ENCODE results near the gene LGI4.
"Not testable (repeated sequence)": the region's sequence is repeated elsewhere in the genome, so short reads cannot be mapped to it uniquely, and the experiment has no call there.

LGI4 gene

GRCh38 chr19:35105411-35106290 lies 29.2 kb downstream of the LGI4 start:
- DNase-seq (ENCODE audit: low read depth), result no peak

DNA sequence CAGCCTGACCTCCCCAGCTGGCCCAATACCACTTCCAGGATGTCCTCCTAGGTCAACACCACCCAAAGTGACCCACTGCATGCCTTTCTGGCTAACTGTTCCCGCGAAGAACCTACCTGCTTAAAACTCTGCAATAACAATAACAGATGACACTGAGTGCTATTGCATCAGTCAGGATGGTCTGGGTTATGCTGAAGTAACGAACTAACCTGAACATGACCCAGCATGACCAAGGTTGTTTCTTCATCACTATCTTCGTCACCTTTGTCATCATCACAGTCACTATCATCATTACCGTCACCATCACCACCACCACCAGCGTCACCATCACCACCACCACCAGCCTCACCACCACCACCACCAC lies 29.8 kb downstream of the LGI4 start:
- DNase-seq (ENCODE audit: low read depth), result no peak

DNA sequence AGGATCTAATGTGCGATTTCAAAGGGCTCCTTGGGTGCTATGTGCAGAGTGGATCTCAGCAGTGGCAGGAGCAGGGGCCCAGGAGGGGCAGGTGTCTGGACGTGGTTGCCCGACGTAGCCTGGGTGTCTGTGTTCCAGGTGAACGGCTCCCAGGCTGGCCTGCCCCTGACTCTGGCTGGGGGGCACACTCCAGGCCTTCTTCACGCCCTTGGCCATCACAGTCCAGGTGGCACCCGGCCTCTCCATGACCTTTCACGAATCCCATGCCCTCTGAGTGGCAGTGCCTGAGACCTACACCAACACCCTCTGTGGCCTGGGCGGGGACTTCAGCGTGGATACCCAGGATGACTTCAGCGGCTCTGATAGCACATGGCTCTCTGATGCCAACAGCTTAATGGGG lies 30.5 kb downstream of the LGI4 start:
- no peak for DNase-seq (ENCODE audit: low read depth)

DNA sequence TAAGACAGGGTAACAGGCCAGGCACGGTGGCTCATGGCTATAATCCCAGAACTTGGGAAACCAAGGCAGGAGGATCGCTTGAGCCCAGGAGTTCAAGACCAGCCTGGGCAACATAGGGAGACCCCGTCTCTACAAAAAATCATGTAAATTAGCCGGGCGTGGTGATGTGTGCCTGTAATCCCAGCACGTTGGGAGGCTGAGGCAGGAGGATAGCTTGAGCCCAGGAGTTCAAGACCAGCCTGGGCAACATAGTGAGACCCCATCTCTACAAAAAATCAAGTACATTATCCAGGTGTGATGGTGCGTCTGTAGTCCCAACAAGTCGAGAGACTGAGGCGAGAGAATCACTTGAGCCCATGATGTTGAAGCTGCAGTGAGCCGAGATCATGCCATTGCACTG lies 31.2 kb downstream of the LGI4 start:
- not testable (repeated sequence) for DNase-seq (ENCODE audit: low read depth)

- DNase-seq (ENCODE audit: low read depth), result not testable (repeated sequence)
Measured at GRCh38 chr19:35101949-35102348, 32.9 kb downstream of the LGI4 start.

DNA sequence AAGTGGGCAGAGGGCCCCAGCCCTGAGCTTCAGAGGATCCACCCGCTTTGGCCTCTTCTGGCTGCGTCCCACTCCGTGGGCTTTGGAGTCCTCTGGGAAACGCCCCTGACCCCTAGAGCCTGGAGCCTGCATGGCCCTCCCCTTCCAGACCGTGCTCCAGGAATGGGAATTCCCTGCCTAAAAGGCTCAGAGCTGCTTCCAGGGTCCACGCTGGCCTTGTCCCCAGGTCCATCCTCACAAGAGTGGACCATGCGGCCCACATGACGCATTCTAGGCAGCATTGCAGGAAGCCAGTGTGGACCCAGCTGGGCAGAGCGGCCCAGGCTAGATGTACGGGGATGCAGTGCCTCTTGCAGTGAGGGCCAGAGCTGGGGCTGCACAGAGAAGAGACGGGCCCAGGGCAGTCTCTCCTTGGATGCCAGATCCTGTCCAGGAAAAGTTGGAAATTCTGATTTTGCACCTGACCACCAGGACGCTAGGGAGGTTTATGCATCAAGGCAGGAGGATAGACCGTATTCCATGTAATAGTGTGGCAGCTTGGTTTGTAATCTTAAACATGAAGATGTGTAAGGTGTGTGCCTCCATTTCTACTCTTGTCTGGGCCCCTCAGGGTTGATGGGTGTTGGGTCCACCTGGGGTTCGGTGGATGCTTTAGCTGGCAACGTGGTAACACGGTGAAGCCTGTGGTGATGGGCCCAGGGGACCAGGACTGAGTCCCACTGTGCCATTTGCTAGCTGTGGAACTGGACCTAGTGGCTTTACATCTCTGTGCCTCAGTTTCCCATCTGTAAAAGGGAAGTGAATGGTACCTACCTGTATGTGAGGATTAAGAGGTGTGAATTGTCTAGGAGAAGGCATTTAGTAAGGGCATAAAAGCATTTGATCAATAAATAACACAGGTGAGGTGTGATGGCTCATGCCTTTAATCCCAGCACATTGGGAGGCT lies 34.0 kb downstream of the LGI4 start:
- no peak for DNase-seq (ENCODE audit: low read depth)

DNA sequence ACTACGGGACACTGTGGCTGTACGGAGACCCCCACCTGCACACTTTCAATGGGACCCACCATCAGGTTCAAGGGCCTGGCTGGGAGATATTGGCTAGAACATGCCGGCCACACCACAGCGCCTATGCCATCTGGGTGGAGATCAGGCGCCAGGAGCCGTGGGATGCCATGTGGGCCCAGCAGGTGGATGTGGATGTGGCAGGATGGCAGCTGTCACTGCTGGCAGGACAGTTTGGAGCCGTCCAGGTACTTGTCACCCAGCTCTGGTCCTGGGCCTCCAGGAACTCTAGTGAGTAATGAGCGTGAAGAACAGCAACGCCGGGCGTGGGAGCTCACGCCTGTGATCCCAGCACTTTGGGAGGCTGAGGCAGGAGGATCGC lies 35.0 kb downstream of the LGI4 start:
- no peak for DNase-seq (ENCODE audit: low read depth)

DNA sequence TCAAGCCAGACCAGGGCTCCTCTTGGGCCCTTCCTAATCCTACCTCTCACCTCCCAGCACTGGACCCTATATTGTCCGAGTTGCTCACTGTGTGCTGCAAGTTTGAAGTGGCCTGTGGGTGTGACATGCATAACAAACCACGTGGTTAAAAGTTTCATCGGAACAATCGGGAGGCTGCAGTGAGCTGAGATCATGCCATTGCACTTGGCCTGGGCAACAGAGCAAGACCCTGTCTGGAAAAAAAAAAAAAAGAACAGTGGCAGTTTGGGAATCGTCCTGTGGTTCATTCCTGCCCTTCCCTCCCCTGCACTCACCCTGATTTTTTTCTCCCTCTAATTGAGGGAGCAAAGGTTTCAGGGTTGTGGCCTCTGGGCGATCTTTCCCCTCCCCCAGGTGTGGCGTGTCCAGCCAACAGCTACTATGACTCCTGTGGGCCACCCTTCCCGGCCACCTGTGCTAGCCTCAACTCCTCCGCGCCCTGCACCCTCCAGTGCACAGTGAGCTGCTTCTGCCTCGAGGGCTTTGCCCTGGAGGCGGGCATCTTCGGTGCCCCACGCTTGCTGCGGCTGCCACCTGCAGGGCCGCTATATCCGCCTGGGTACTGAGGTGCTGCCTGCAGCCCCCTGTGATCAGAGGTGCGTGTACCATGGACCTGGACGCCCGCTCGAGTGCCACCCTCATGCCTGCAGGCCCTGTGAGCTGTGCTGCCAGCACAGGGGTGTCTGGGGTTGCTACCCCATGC lies 35.5 kb downstream of the LGI4 start:
- DNase-seq (ENCODE audit: low read depth), result no peak

GRCh38 chr19:35098413-35099049 lies 36.3 kb downstream of the LGI4 start:
- no peak for DNase-seq (ENCODE audit: low read depth)

- DNase-seq (ENCODE audit: low read depth), result no peak
Measured at GRCh38 chr19:35095667-35096368, 39.0 kb downstream of the LGI4 start.

DNA sequence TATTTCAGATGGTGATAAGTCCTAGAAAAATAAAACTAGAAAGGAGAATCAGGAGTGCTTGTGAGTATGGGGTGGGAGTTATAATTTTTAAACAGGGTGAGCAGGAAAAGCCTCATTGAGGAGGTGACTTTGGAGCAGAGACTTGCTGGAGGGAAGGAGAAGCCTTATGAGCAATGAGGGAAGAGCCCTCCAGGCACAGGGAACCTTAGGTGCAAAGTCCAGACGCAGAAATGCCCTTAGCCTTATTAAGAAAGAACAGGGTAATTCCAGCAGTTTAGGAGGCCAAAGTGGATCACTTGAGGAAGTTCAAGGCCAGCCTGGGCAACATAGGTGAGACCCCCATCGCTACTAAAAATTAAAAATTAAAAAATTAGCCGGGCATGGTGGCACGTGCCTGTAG lies 40.2 kb downstream of the LGI4 start:
- no peak for DNase-seq (ENCODE audit: low read depth)

DNA sequence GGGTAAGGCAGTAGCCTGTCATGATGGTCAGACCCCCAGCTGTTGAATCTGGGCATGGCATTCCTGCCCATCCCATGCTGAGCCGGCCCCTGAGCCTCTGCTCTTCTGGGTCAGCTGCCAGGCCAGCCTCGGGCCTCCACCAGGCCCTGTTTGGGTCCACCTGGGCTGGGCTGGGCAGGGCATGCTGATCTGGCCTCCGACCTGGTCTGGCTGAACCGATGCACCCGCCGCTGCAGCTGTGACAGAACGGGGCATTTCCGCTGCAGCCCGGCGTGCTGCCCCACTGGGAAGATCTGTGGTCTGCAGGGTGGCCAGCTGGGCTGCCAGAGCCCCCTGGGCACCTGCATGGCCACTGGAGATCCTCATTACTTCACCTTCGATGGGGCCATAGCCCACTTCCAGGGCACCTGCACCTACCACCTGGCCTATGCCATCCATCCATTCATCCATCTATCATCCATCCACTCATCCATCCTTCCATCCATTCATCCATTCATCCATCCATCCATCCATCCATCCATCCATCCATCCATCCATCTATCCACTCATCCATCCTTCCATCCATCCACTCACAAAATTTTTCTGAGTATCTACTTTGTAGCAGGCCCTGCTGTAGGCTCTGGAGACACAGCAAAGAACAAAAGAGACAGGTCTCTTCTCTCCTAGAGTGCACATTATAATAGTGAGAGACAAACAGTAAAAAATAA lies 40.8 kb downstream of the LGI4 start:
- DNase-seq (ENCODE audit: low read depth), result no peak

- no peak for DNase-seq (ENCODE audit: low read depth)
Measured at GRCh38 chr19:35093430-35093829, 41.4 kb downstream of the LGI4 start.

- DNase-seq (ENCODE audit: low read depth), result no peak
Measured at GRCh38 chr19:35090506-35091214, 44.2 kb downstream of the LGI4 start.

DNA sequence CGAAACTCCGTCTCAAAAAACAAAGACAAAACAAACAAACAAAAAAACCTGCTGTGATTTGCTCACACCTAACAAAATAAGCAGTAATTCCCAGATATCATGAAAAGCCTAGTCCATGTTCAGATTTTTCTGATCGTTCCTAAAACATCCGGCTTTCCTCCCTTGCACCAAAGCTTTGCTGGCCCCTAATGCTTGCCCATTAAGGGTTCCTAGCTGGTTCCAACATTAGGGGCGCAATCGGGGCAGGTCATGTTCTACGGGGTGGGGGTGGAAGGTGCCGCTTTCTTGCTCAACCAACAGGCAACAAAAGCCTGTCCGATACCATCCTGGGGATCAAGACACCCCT lies 44.7 kb downstream of the LGI4 start:
- no peak for DNase-seq (ENCODE audit: low read depth)

GRCh38 chr19:35089554-35089953 lies 45.3 kb downstream of the LGI4 start:
- DNase-seq (ENCODE audit: low read depth), result no peak

GRCh38 chr19:35088131-35088913 lies 46.5 kb downstream of the LGI4 start:
- DNase-seq (ENCODE audit: low read depth), result peak; percentile 48

- DNase-seq (ENCODE audit: low read depth), result no peak
Measured at GRCh38 chr19:35087393-35087792, 47.5 kb downstream of the LGI4 start.

DNA sequence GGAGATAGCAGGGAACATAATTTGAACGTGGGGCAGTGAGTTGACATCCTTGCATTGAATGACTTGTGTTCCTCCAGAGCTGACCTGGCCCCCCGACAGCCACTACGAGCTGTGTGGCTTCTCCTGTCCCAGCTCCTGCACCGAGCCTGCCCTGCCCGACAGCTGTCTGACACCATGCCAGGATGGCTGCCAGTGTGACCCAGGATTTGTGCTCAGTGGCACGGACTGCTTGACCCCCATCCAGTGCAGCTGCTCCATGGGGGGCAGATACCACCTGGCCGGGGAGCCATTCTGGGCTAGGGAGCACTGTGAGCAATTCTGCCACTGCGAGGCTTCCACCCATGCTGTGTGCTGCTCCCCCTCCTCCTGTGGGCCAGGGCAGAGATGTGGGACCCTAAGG lies 48.4 kb downstream of the LGI4 start:
- DNase-seq (ENCODE audit: low read depth), result no peak
